ENCODE results near the gene FGFBP3.

Gene FGFBP3

DNA sequence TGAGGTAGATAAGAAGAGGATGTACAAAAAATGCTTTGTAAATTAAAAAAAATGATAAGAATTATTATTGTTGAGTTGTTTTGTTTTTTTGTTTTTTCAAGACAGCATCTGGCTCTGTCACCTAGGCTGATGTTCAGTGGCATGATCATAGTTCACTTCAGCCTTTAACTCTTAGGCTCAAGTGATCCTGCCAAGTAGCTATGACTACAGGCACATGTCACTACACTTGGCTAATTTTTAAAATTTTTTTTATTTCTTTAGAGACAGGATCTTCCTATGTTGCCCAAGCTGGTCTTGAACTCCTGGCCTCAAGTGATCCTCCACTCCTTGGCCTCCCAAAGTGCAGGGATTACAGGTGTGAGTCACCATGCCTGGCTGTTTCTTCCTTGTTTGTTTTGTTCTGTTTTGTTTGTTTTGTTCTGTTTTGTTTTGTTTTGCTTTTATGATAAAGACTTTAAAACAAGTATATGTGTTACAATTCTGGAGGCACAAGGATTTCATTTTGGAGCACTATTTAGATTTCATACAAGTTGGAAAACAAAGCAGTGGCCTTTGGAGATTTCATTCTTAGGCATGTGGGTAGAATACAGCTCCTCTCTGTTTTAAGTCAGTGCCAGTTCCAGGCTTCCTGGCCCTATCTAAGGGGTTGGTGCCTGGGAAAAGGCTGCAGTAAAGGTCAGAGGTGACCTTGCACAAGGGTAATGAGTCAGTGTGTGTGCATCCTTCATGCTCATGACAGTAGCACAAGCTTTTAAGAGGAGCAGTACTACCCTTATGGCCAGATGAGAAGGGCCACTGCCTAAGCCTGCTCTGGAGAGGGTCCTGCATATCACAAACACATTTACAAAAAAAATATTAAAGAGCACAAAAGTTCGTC lies 17.9 kb downstream of the FGFBP3 start:
- Histone ChIP-seq H3K9me3 (replicated peaks in 1 of 11) (peaks cover 0 to 5% (median 0%) of the 10 kb centered on the region in 11 experiments; a peak in 2 of 22 replicates), H3K27me3 (peaks cover 18 to 24% (median 22%) of the 10 kb centered on the region in 11 experiments), H3K9ac (no peak overlapping the region), H3K4me2 (no peak overlapping the region), H3K36me3 (no peaks in the 10 kb centered on the region), H3K4me3 (no peak overlapping the region), H3K4me1 (peaks cover 0 to 17% (median 10%) of the 10 kb centered on the region in 10 experiments; a peak in 12 of 20 replicates), H3K27ac (no peak overlapping the region), H4K20me1 (no peaks in the 10 kb centered on the region)
- TF ChIP-seq Cebpa-rat (IDR thresholded peaks at IDR 0.05): no peak

DNA sequence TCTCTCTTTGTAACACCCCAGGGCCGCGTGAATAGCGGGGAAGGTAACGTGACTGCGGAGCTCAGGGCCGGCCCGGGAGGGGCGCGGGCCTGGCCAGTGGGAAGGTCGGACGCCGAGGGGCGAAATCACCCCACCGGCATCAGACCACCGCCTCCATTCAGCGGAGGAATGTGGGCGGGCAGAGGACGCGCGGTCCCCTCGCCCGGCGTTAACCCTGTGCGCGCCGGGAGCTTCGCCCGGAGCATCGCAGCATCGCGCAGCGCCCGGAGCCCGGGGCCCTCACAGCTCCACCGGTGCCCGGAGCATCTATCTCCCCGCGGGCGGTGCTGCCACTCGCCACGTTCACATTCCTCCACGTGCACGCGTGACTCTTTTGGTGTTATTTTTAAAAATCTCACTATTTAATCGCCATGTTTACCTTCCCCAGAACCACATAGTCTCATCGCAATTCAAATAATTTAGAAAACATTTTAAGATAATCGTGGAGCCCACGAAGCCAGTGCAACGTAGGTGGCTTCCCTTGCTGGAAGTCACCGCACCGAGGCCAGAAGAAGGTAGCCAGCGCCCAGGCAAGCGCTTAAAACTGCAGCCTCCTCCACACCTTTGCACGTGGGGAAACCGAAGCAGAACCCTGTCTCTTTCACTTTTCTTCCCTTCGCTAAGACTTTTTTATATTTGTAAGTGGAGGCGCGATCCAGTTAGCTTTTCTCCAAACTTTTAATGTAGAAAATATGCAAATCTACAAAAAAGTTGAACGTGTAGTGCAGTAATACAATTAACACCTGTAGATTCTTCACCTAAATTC lies 21.8 kb downstream of the FGFBP3 start:
- H4K20me1 ChIP-seq: no peaks in the 10 kb centered on the region
- H3K9me3 ChIP-seq (replicated peaks in 1 of 11): no peaks in the 10 kb centered on the region
- no peaks in the 10 kb centered on the region for H3K36me3 ChIP-seq
- H3K4me2 ChIP-seq: peak overlapping the region; percentile 52 to 88 (median 71)
- peaks cover 13 to 32% (median 25%) of the 10 kb centered on the region in 10 experiments for H3K4me1 ChIP-seq
- no peak overlapping the region for H3K27ac ChIP-seq
- peak overlapping the region; percentile 24 to 62 (median 48); a peak in 18 of 20 replicates for H3K4me3 ChIP-seq
- no peak for TF ChIP-seq Cebpa-rat (IDR thresholded peaks at IDR 0.05)
- H3K9ac ChIP-seq: peak overlapping the region in 2 of 11 experiments; percentile 14 to 16; a peak in 1 of 22 replicates
- peaks cover 18 to 37% (median 23%) of the 10 kb centered on the region in 11 experiments for H3K27me3 ChIP-seq

DNA sequence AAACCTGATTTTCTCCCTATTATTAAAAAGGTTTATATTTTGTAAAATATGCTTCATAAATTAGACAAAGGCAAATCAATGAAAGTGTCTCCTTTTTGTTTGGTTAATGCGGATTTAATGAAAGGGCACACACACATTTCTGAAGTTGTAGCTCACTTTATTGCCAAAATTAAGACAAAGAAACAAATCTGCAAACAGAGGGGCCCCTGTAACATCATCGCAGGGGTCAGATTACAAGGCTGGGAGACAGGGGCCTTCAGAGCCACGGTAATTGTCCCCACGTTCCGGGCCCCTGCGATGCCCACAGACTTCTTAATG lies 22.4 kb downstream of the FGFBP3 start:
- Histone ChIP-seq H3K4me2 (peak overlapping the region; percentile 52 to 88 (median 71)), H3K9me3 (replicated peaks in 1 of 11) (no peaks in the 10 kb centered on the region), H3K36me3 (no peaks in the 10 kb centered on the region), H3K4me3 (peak overlapping the region; percentile 24 to 62 (median 48); a peak in 17 of 20 replicates), H3K27ac (no peak overlapping the region), H4K20me1 (no peaks in the 10 kb centered on the region), H3K9ac (peak overlapping the region in 1 of 11 experiments; percentile 14; a peak in 1 of 22 replicates), H3K27me3 (peaks cover 18 to 37% (median 23%) of the 10 kb centered on the region in 11 experiments), H3K4me1 (peaks cover 13 to 32% (median 25%) of the 10 kb centered on the region in 10 experiments)
- TF ChIP-seq Cebpa-rat (IDR thresholded peaks at IDR 0.05): no peak

DNA sequence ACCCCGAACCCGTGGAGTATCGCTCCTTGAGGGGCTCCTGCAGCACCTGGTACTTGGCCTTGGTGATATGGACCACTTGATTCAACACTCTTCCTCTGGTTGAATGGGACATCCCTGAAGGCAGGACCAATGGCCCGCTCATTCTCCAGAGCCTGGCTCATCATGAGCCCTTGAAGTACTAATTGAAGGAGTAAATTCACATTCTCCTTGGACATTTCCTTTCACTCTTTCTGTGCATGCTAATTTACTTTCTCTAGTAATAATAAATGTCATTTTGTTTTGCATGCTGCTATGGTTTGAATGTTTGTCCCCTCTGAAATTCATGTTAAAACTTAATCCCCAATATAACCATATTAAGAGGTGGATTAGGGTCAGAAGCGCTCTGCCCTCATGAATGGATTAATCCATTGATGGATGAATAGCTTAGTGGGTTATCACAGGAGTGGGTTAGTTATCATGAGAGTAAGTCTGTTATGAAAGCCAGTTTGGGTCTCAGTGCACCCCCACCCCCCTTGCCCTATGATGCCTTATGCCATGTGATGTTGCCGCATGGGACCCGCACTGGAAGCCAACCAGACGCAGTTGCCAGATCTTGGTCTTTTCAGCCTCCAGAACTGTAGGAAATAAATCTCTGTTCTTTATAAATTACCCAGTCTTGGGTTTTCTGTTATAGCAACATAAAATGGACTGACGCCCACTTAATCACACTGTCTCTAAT lies 23.8 kb downstream of the FGFBP3 start:
- Histone ChIP-seq H3K27me3 (peaks cover 18 to 37% (median 23%) of the 10 kb centered on the region in 11 experiments), H3K9ac (no peak overlapping the region), H3K36me3 (no peaks in the 10 kb centered on the region), H3K27ac (no peak overlapping the region), H3K4me1 (peaks cover 13 to 32% (median 25%) of the 10 kb centered on the region in 10 experiments), H4K20me1 (no peaks in the 10 kb centered on the region), H3K4me3 (no peak overlapping the region), H3K9me3 (replicated peaks in 1 of 11) (peaks cover 0 to 8% (median 0%) of the 10 kb centered on the region in 11 experiments; a peak in 1 of 22 replicates), H3K4me2 (no peak overlapping the region)
- no peak for TF ChIP-seq Cebpa-rat (IDR thresholded peaks at IDR 0.05)

DNA sequence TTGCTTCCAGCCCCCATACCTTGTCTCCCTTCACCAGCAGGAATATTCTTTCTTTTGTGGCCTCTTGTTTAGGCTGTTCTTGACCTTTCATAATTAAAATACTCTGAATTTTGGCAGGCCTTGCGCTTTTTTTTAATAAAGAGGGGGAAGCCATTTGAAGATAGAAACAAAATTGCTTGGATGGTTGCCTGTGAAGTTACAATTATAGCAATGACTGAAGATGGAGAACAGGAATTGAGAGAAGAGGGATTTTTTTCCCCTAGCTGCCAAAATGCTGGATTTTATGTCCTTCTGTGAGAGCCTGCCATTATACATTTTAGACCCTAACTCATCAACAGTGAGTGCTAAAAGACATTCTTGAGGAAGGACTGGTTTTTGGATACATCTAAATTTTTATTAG lies 24.8 kb downstream of the FGFBP3 start:
- Histone ChIP-seq H3K27ac (no peak overlapping the region), H3K9ac (no peak overlapping the region), H3K27me3 (peaks cover 18 to 37% (median 23%) of the 10 kb centered on the region in 11 experiments), H3K9me3 (replicated peaks in 1 of 11) (peaks cover 0 to 8% (median 0%) of the 10 kb centered on the region in 11 experiments; a peak in 1 of 22 replicates), H3K4me2 (peak overlapping the region in 9 of 11 experiments; percentile 70 to 84 (median 79); a peak in 12 of 22 replicates), H3K4me3 (no peak overlapping the region), H4K20me1 (no peaks in the 10 kb centered on the region), H3K4me1 (peaks cover 13 to 32% (median 25%) of the 10 kb centered on the region in 10 experiments), H3K36me3 (no peaks in the 10 kb centered on the region)
- no peak for TF ChIP-seq Cebpa-rat (IDR thresholded peaks at IDR 0.05)

DNA sequence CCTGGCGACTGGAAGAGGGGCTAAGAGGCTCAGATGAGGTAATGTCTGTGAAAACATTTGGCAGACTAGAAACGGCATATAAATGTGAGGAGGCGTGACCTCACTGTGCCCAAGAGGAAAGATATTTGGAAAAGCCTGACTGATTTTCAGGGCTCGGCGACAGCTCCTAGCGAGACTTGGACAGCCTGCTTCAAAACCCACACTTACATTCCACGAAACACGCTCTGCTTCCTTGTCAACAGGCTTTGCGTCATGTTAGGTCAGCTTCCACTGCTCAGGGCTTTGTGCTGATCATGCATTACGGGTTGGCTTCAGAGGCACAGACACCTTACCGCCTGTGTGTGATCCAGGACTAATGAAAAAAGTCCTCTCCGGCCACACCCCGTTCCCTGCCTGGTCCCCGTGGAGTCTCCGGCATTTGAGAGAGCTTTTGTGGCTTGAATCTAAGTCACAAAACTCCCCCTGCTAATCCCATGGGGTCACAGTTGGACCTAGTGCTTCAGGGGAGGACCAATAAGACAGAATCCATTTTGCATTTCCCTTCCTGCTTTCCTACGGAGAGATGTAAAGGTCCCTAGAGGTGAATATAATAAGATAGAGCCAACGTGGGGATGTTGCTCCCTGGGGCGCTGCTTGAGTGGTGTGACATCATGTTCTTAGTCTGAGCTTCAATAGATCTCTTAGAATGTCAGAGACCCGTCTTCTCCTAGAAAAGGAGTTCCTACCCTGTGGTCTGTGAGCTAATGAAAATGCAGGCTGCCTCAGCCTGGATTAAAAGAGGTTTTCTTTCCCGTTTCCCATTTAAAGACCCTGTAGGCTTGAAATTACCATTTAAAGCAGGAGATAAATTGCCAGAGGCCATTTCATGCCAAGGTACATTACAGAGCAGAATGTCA lies 25.5 kb downstream of the FGFBP3 start:
- no peaks in the 10 kb centered on the region for H4K20me1 ChIP-seq
- peaks cover 18 to 37% (median 23%) of the 10 kb centered on the region in 11 experiments for H3K27me3 ChIP-seq
- H3K4me1 ChIP-seq: peaks cover 13 to 32% (median 25%) of the 10 kb centered on the region in 10 experiments
- peak overlapping the region in 9 of 11 experiments; percentile 4 to 63 (median 29); a peak in 14 of 22 replicates for H3K9ac ChIP-seq
- no peak for TF ChIP-seq Cebpa-rat (IDR thresholded peaks at IDR 0.05)
- peak overlapping the region; percentile 70 to 84 (median 78) for H3K4me2 ChIP-seq
- peaks cover 0 to 8% (median 0%) of the 10 kb centered on the region in 11 experiments; a peak in 1 of 22 replicates for H3K9me3 ChIP-seq (replicated peaks in 1 of 11)
- H3K36me3 ChIP-seq: no peaks in the 10 kb centered on the region
- peak overlapping the region in 3 of 11 experiments; percentile 7 to 31 (median 13); a peak in 2 of 22 replicates for H3K27ac ChIP-seq
- H3K4me3 ChIP-seq: peak overlapping the region; percentile 1 to 53 (median 24); a peak in 11 of 20 replicates

DNA sequence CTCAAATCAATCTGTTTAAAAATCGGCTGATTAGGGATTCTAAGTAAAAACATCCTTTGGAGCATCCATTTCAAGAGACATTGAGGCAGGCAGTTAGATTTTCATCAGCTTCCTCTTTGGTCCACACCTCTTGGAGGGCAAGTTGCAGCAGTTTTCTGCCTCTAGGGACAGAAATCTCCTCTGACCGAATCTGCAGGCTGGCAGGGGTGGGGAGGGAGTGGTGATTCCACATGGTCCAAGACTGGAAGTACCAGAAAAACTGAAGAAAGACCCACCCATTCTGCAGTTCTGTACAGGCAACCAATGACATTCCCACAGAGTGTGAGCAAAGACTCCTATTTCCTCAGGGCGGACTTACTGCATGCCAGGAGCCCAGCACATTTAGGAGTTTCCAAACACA lies 29.0 kb downstream of the FGFBP3 start:
- H3K4me2 ChIP-seq: no peak overlapping the region
- TF ChIP-seq Cebpa-rat (IDR thresholded peaks at IDR 0.05): no peak
- H3K27ac ChIP-seq: no peak overlapping the region

More for the DNA sequence above, 29.0 kb downstream of the FGFBP3 start:
- Histone ChIP-seq H3K4me3 (no peak overlapping the region), H3K36me3 (no peaks in the 10 kb centered on the region), H3K27me3 (peaks cover 0 to 5% (median 0%) of the 10 kb centered on the region in 11 experiments; a peak in 1 of 22 replicates), H3K9me3 (replicated peaks in 1 of 11) (peaks cover 0 to 8% (median 0%) of the 10 kb centered on the region in 11 experiments; a peak in 1 of 22 replicates), H4K20me1 (no peaks in the 10 kb centered on the region), H3K9ac (no peak overlapping the region), H3K4me1 (peaks cover 11 to 19% (median 15%) of the 10 kb centered on the region in 10 experiments)

All from BLaER1 treated with 17β-estradiol and CSF1 and Interleukin-3, amounts not matched to agents 10 nM and 100 nM (cell line).